AG09319 (cell line): Measurements from ENCODE around the gene FYB1.

ENCODE experiments used
- DNase-seq: peaks from one replicate; pipeline ENCODE4 v3.0.0-alpha.2; 2010; ENCODE audit warnings: low read depth; ENCODE audit errors: extremely low read depth
- TF ChIP-seq, protein P1 (sequence below): IDR thresholded peaks from 2 replicates; pipeline ENCODE4 v1.5.1; 2011; ENCODE audit warnings: low read depth, mild to moderate bottlenecking, inconsistent platforms, low read length, moderate library complexity

FYB1 gene

DNA sequence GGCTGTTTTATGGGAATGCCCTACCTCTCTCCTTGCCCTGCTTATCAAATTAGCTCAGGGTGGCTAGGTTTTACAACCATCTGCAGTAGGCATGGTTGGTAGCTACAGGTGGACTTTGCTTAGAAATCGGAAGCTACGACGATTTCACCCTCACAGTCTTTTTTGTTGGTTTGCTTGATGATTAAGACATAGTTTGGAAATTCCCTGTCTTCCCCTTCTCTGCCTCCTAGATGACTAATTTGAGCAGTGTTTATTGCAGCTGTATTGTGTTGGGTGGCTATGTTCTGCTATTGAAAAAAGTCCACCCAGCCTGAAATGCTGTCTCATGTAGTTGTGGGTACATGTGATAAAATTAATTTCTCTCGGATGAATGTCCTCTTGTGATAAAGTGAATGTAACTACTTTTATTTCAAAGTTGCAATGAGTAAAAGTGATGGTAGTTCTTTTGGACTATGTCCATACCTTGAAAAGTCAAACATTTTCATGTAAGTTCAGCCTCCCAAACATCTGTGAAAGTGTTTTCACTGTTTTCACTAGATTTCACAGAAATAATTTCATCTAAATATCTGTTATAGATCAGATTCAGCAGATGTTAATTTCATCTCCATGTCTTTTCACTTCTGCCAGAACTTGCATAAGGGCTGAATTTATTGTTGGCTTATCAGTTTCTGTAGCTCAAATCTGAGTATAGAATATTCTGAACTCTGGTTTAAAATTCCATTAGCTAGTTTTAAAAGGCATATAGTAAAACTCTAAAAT lies 37.3 kb upstream of the FYB1 start:
- peak; percentile 19 for DNase-seq
- TF ChIP-seq, protein P1, sequence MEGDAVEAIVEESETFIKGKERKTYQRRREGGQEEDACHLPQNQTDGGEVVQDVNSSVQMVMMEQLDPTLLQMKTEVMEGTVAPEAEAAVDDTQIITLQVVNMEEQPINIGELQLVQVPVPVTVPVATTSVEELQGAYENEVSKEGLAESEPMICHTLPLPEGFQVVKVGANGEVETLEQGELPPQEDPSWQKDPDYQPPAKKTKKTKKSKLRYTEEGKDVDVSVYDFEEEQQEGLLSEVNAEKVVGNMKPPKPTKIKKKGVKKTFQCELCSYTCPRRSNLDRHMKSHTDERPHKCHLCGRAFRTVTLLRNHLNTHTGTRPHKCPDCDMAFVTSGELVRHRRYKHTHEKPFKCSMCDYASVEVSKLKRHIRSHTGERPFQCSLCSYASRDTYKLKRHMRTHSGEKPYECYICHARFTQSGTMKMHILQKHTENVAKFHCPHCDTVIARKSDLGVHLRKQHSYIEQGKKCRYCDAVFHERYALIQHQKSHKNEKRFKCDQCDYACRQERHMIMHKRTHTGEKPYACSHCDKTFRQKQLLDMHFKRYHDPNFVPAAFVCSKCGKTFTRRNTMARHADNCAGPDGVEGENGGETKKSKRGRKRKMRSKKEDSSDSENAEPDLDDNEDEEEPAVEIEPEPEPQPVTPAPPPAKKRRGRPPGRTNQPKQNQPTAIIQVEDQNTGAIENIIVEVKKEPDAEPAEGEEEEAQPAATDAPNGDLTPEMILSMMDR: no peak

DNA sequence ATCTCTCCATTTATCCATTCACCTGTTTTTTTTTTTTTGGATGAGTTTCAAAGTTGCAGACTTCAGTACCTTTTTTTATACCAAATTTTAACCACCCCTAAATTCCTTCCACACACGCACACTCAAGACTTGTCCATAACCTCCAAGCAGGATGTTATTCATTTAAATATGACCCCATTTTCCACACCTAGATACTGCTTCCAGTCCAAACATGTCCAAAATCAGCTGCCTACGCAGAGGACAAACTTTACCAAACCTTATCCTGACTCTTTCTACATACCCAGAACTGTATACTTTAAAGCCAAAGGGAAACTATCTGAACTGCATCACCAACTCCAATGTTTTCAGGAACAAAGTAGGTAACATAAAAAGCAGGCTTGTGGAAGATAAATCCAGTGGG lies 36.0 kb upstream of the FYB1 start:
- DNase-seq: no peak

DNA sequence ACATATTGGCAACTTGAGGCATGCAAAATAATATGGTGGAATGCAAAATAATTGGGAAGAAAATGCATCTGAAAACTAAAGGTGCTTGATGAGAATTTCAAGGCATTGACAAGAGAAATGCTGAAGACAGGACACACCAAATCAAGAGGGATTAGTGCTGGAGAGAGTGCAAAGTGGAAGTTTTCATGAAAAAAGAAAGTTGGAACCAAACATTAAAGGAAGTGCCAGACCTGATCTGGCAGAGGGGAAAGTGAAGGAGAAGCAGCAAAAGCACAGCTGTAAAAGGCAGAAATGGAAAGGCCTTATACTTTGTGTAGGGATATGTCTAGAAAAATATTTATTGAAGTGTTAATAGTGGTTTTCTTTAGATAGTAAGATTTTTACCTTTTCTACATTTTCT lies 35.3 kb upstream of the FYB1 start:
- TF ChIP-seq, protein P1: no peak
- no peak for DNase-seq

More for the DNA sequence above, 36.0 kb upstream of the FYB1 start:
- TF ChIP-seq, protein P1: no peak

DNA sequence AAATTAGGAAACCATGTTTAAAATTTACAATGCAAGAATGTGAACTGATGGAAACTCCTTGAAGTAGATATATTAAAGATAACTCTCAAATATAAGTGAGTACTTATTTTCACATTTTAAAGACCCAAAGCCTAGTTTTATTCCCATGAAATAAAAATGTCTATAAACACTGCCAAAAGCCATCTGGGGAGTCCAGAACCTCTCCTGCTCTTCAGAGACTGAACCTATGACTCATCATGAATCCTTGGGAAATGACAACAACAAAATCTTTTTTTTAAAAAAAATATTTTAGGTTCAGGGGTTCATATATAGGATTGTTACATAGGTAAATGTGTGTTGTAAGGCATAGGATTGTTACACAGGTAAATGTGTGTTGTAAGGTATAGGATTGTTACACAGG lies 33.8 kb upstream of the FYB1 start:
- no peak for DNase-seq
- TF ChIP-seq, protein P1: no peak

DNA sequence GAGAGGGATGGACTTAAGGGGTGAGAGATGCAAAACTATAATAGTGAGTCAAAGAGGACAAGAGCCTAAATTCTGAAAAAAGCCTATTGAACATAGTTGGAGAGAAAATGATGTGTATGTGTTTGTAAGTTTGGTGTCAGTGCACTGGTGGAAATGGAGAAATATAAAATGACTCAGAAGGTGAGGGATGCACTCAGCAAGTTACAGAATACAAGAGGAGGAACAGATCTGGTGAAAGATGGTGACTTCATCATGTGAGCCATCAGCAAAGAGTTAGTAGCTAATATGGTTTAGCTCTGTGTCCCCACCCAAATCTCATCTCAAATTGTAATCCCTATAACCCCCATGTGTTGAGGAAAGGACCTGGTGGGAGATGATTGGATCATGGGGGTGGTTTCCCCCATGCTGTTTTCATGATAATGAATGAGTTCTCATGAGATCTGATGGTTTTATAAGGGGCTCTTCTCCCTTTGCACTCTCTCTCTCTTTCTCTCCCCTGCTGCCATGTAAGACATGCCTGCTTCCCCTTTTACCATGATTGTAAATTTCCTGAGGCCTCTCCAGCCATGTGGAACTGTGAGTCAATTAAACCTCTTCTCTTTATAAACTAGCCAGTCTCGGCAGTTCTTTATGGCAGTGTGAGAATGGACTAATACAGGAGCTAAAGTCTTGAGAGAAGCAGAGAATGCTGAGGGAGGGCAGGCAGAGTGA lies 30.4 kb upstream of the FYB1 start:
- TF ChIP-seq, protein P1: no peak
- no peak for DNase-seq

DNA sequence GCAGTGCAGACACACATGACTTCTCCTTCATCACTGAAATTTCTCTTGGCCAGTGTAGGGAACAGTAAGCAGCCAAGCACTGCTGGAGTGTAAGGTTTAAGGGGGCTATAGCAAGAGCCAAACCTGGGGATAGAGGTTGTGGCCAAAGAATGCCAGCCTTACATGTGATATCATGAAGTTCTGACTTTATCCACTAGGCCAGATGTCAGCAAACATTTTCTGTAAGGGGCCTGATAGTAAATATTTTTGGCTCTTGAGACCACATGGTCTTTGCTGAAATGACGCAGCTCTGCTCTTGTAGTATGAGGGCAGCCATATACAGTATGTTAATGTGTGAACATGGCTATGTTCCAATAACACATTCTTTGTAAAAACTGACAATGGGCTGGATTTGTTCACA lies 29.7 kb upstream of the FYB1 start:
- no peak for DNase-seq
- TF ChIP-seq, protein P1: no peak

DNA sequence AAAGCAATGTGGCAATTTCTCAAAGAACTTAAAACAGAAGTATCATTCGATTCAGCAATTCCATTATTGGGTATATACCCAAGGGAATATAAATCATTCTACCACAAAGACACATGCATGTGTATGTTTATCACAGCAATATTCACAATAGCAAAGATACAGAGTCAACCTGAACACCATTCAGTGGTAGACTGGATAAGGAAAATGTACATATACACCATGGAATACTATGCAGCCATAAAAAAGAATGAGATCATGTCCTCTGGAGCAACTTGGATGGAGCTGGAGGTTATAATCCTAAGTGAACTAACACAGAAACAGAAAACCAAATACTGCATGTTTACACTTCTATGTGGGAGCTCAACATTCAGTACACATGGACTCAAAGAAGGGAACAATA lies 21.4 kb upstream of the FYB1 start:
- DNase-seq: no peak

More for the DNA sequence above, 21.4 kb upstream of the FYB1 start:
- TF ChIP-seq, protein P1: no peak
